IMR-90 (cell line): ENCODE results near the gene MRPS5. TPM values are rescaled to one million over a fixed set of nuclear protein-coding genes. Genes with fewer than 3 reads are reported as not detected.

Experiments
- ATAC-seq: fragments of 200-7000 bp; cut with Tn5 transposase; 2 replicates; pipeline ENCODE4 v1.9.1; 2020; ENCODE audit warnings: low read depth, mild to moderate bottlenecking, moderate library complexity
- BruUV-seq: library from RNA; stranded (reverse); fragments of 400-500 nt; replicated peaks from 2 replicates; lab custom pipeline; 2021; lab: Mats Ljungman, UMichigan
- CTCF ChIA-PET: fragments of 300-600 bp; formaldehyde crosslinking; extraction: SDS; loops from one replicate; lab custom pipeline; 2021; ENCODE audit warnings: antibody characterized with exemption; lab: Yijun Ruan, JAX
- POLR2A ChIA-PET: fragments of 300-600 bp; sonication (Branson Sonifier 250); formaldehyde crosslinking; loops from one replicate; lab custom pipeline; 2022; ENCODE audit warnings: antibody characterized with exemption; ENCODE audit not compliant: unreplicated experiment; lab: Charles Lee
- DNase-seq: peaks from one replicate; pipeline ENCODE4 v3.0.0; 2013
- H2AFZ ChIP-seq: replicated peaks from 2 replicates; pipeline ENCODE3; 2013; ENCODE audit warnings: low read length, mild to moderate bottlenecking; ENCODE audit not compliant: poor library complexity
- H2AK5ac ChIP-seq: 2 replicates; pipeline ENCODE4 v1.6.1; 2013; ENCODE audit warnings: low read depth, low read length, inconsistent platforms
- H2AK9ac ChIP-seq: replicated peaks from 2 replicates; pipeline ENCODE3; 2013; ENCODE audit warnings: mild to moderate bottlenecking, low read depth, low read length, moderate library complexity; ENCODE audit not compliant: poor library complexity
- H2BK120ac ChIP-seq: 2 replicates; pipeline ENCODE4 v1.6.1; 2013; ENCODE audit warnings: low read depth, low read length, inconsistent platforms
- H2BK15ac ChIP-seq: 3 replicates; pipeline ENCODE4 v1.6.1; 2013; ENCODE audit warnings: low read depth, low read length, inconsistent platforms
- H2BK20ac ChIP-seq: 2 replicates; pipeline ENCODE4 v1.6.1; 2013; ENCODE audit warnings: low read depth, mild to moderate bottlenecking, inconsistent platforms, low read length, moderate library complexity
- H2BK5ac ChIP-seq: 2 replicates; pipeline ENCODE4 v1.6.1; 2013; ENCODE audit warnings: mild to moderate bottlenecking, low read depth, low read length, inconsistent platforms; ENCODE audit not compliant: poor library complexity, severe bottlenecking
- H3K14ac ChIP-seq: replicated peaks from 2 replicates; pipeline ENCODE4 v1.6.1; 2013; ENCODE audit warnings: low read depth, low read length, inconsistent platforms
- H3K18ac ChIP-seq: 2 replicates; pipeline ENCODE4 v1.6.1; 2013; ENCODE audit warnings: low read depth, low read length, control low read depth
- H3K23ac ChIP-seq: 2 replicates; pipeline ENCODE4 v1.6.1; 2013; ENCODE audit warnings: low read depth, low read length, inconsistent platforms
- H3K27ac ChIP-seq: 2 replicates; pipeline ENCODE4 v1.5.1; 2013; ENCODE audit warnings: mild to moderate bottlenecking, control low read depth, low read length; ENCODE audit not compliant: insufficient read depth
- H3K27me3 ChIP-seq: 2 replicates; pipeline ENCODE4 v1.6.1; 2013; ENCODE audit warnings: low read length; ENCODE audit not compliant: control insufficient read depth, insufficient read depth
- H3K36me3 ChIP-seq: 2 replicates; pipeline ENCODE4 v1.6.1; 2013; ENCODE audit warnings: low read length, mixed read lengths; ENCODE audit not compliant: control insufficient read depth, insufficient read depth
- H3K4ac ChIP-seq: 2 replicates; pipeline ENCODE4 v1.6.1; 2013; ENCODE audit warnings: low read depth, low read length, inconsistent platforms
- H3K4me1 ChIP-seq: 2 replicates; pipeline ENCODE4 v1.6.1; 2013; ENCODE audit warnings: low read length, mixed read lengths; ENCODE audit not compliant: control insufficient read depth, insufficient read depth
- H3K4me2 ChIP-seq: 2 replicates; pipeline ENCODE4 v1.6.1; 2013; ENCODE audit warnings: low read depth, mild to moderate bottlenecking, control low read depth, low read length, moderate library complexity
- H3K4me3 ChIP-seq: 2 replicates; pipeline ENCODE4 v1.5.1; 2013; ENCODE audit warnings: low read depth, mild to moderate bottlenecking, control low read depth, low read length, moderate library complexity; ENCODE audit not compliant: insufficient read depth
- H3K56ac ChIP-seq: 2 replicates; pipeline ENCODE4 v1.6.1; 2013; ENCODE audit warnings: low read length, inconsistent platforms; ENCODE audit not compliant: insufficient read depth; ENCODE audit errors: extremely low read depth
- H3K79me1 ChIP-seq, 2 experiments: 2 replicates each; pipeline ENCODE4 v1.6.1; 2013; ENCODE audit warnings: low read length in 2 of 2, inconsistent platforms in 1 of 2, low read depth in 1 of 2
- H3K9ac ChIP-seq: 2 replicates; pipeline ENCODE4 v1.6.1; 2013; ENCODE audit warnings: low read depth, low read length, control low read depth
- H3K9me1 ChIP-seq: 2 replicates; pipeline ENCODE4 v1.6.1; 2013; ENCODE audit warnings: low read length, inconsistent platforms; ENCODE audit not compliant: insufficient read depth
- H3K9me3 ChIP-seq: 2 replicates; pipeline ENCODE4 v1.6.1; 2013; ENCODE audit warnings: low read length; ENCODE audit not compliant: control insufficient read depth, insufficient read depth
- H4K20me1 ChIP-seq: 2 replicates; pipeline ENCODE4 v1.6.1; 2013; ENCODE audit warnings: low read length, inconsistent platforms; ENCODE audit not compliant: insufficient read depth
- H4K5ac ChIP-seq: 2 replicates; pipeline ENCODE4 v1.6.1; 2013; ENCODE audit warnings: mild to moderate bottlenecking, low read depth, low read length, control low read depth
- H4K8ac ChIP-seq, 2 experiments: 2 replicates each; pipeline ENCODE4 v1.6.1; 2013; ENCODE audit warnings: low read depth in 2 of 2, low read length in 2 of 2, control low read depth in 1 of 2, inconsistent platforms in 1 of 2
- H4K91ac ChIP-seq: 2 replicates; pipeline ENCODE4 v1.6.1; 2013; ENCODE audit warnings: low read depth, low read length, inconsistent platforms; ENCODE audit not compliant: insufficient read depth
- CHD1 ChIP-seq: IDR thresholded peaks from 2 replicates; pipeline ENCODE4 v1.6.1; 2012; ENCODE audit warnings: low read depth, low read length, improper control_type of control experiment
- FOS ChIP-seq: fragments of 150-350 bp; IDR thresholded peaks from 2 replicates; pipeline ENCODE4 v1.6.1; 2016; ENCODE audit warnings: low read depth, low read length
- NFE2L2 ChIP-seq: fragments of 150-350 bp; IDR thresholded peaks from 2 replicates; pipeline ENCODE4 v1.6.1; 2016; ENCODE audit warnings: low read depth, mild to moderate bottlenecking, low read length
- RFX5 ChIP-seq: IDR thresholded peaks from 2 replicates; pipeline ENCODE4 v1.8.0; 2012; ENCODE audit warnings: low read depth, mild to moderate bottlenecking, low read length, moderate library complexity
- SMC3 ChIP-seq: fragments of 150-350 bp; IDR thresholded peaks from 2 replicates; pipeline ENCODE4 v1.6.1; 2016; ENCODE audit warnings: low read depth, mild to moderate bottlenecking, antibody characterized with exemption, low read length, moderate library complexity
- WGBS, 2 experiments: methylation state at CpG; one replicate each; pipeline versions ENCODE4 v1.1.5 to v1.1.7; 2013; ENCODE audit warnings: missing lambda C conversion rate in 2 of 2; ENCODE audit not compliant: insufficient read length in 1 of 2; ENCODE audit errors: extremely low coverage in 2 of 2; 5-methylcytosine and 5-hydroxymethylcytosine counted together
- dilution Hi-C: fragments of 300-500 bp; cut with HindIII; formaldehyde crosslinking; loops from one replicate; pipeline ENCODE4 v1.14.3; 2018; ENCODE audit warnings: low sequenced_read_pairs; ENCODE audit not compliant: unreplicated experiment
- in situ Hi-C: fragments of 300-500 bp; cut with MboI; formaldehyde crosslinking; loops from 3 replicates; pipeline ENCODE4 v1.14.3; 2019; ENCODE audit warnings: low sequenced_read_pairs, inconsistent platforms, mixed read lengths
- intact Hi-C: fragments of 100-400 bp; cut with micrococcal nuclease; formaldehyde crosslinking; loops from 2 replicates; pipeline ENCODE4 v1.10.0; 2022
- polyA plus RNA-seq, 3 experiments: library from polyadenylated mRNA; depleted of rRNA; stranded (reverse); fragments of >200 nt; gene quantifications; 2 replicates each; pipeline ENCODE4 v1.2.3, GENCODE V29; 2012; ENCODE audit warnings: low replicate concordance in 1 of 3
- total RNA-seq: library from RNA; depleted of rRNA; stranded (reverse); fragments of >200 nt; gene quantifications from 2 replicates; pipeline ENCODE4 v1.2.3, GENCODE V29; 2012
- TF ChIP-seq, protein P1 (sequence below): fragments of 150-350 bp; IDR thresholded peaks from 2 replicates; pipeline ENCODE4 v1.6.1; 2017; ENCODE audit warnings: mild to moderate bottlenecking, antibody characterized with exemption, low read length, low read depth

The MRPS5 gene
- total and polyA plus RNA-seq, 2 of the 4 experiments (the other 2 are of a cell fraction) = 27.6 to 44.1 TPM

DNA sequence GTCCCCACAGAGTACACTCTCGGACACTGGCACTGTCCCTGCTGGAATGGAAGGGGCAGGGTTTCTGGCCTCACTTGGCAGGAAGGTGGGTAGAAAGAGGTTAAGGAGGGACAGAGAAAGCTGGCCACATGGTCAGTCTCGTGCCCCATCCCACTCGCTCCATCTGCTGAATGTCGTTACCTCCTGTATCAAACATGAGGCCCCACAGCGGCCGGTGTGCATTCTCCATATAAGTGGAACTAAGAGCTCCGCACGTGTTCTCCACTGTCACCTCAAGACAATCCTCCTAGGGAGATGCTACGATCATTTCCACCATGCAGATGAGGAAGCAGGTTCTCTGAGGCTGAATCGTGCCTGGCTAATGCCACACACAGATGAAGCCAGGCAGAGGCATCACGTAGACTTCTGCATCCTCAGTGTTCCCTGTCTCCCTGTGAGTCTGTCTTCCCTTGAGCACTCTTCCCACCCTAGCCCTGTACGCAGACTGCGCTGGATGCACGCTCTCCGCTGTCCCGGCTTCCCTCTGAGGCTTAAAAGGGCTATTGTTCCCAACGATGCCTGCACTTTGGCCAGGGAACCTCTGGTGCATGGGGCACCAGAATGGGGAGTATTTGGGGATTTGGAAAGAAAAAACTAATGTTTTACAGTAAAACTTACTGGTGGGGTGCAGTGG lies 61.0 kb downstream of the MRPS5 start:
- no peaks in the 10 kb centered on the region for H3K79me1 ChIP-seq
- H2AFZ ChIP-seq = no peak overlapping the region
- H2BK5ac ChIP-seq = no peak overlapping the region
- no peaks in the 10 kb centered on the region for H3K36me3 ChIP-seq
- no peak for DNase-seq
- no peak overlapping the region for H2BK120ac ChIP-seq
- TF ChIP-seq RFX5 = no peak
- no peak for TF ChIP-seq SMC3
- TF ChIP-seq CHD1 = no peak
- TF ChIP-seq NFE2L2 = no peak
- no peak for TF ChIP-seq FOS
- TF ChIP-seq, protein P1, sequence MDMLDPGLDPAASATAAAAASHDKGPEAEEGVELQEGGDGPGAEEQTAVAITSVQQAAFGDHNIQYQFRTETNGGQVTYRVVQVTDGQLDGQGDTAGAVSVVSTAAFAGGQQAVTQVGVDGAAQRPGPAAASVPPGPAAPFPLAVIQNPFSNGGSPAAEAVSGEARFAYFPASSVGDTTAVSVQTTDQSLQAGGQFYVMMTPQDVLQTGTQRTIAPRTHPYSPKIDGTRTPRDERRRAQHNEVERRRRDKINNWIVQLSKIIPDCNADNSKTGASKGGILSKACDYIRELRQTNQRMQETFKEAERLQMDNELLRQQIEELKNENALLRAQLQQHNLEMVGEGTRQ = no peak
- no peak overlapping the region for H3K9ac ChIP-seq
- H3K56ac ChIP-seq = no peak overlapping the region
- H3K27ac ChIP-seq = no peak overlapping the region
- ChIA-PET CTCF (no interaction called here), POLR2A (no interaction called here)
- no peak for ATAC-seq
- dilution Hi-C loops = no loop called here
- H2AK5ac ChIP-seq = no peak overlapping the region
- H3K9me1 ChIP-seq = no peaks in the 10 kb centered on the region
- H4K5ac ChIP-seq = no peak overlapping the region
- WGBS, 2 experiments = 54% methylated on average over 3 of the region's 17 CpGs; no CpG with 5 or more reads in 1 of the 2 experiments
- no peak overlapping the region for H2BK20ac ChIP-seq
- H3K18ac ChIP-seq = no peak overlapping the region
- no peak overlapping the region for H3K23ac ChIP-seq
- no peak overlapping the region for H3K4me3 ChIP-seq
- H3K27me3 ChIP-seq = peaks cover 31% of the 10 kb centered on the region
- no peaks in the 10 kb centered on the region for H3K9me3 ChIP-seq
- H4K20me1 ChIP-seq = no peaks in the 10 kb centered on the region
- no peak overlapping the region for H3K4me2 ChIP-seq
- in situ Hi-C loops = no loop called here
- H4K91ac ChIP-seq = no peak overlapping the region
- peaks cover 6% of the 10 kb centered on the region; the same call in 1 of the 2 replicates for H3K4me1 ChIP-seq
- H2BK15ac ChIP-seq = no peak overlapping the region
- H3K4ac ChIP-seq = no peak overlapping the region
- no peak overlapping the region for H4K8ac ChIP-seq
- H3K14ac ChIP-seq = no peak overlapping the region
- BruUV-seq = no TSS peak
- H2AK9ac ChIP-seq = no peak overlapping the region
- intact Hi-C loops = no loop called here
